Measurements from ENCODE around the gene BOD1L1.

Gene BOD1L1

GRCh38 chr4:13627606-13628311 is at the start of gene BOD1L1:
TSS of gene BOD1L1 (minus strand) at chr4:13627725. CDS start at chr4:13627587, 138 bp downstream.
- Histone ChIP-seq H3K4me1 (ENCODE audit: low read depth, poor library complexity, severe bottlenecking) (peaks cover 5% of the 10 kb centered on the region), H3K4me2 (peak within 1 kb of the TSS; percentile 93), H3K79me2 (ENCODE audit: insufficient read depth, low read depth) (peaks cover 43% of the 10 kb centered on the region), H3K9ac (peak within 1 kb of the TSS; percentile 79), H4K20me1 (ENCODE audit: insufficient read depth) (no peaks in the 10 kb centered on the region), H3K27ac (peak within 1 kb of the TSS; percentile 77), H3K36me3 (ENCODE audit: insufficient read depth) (no peaks in the 10 kb centered on the region), H3K4me3 (IDR thresholded peaks at IDR 0.05; ENCODE audit: insufficient read depth, low read depth, low read length) (peak within 1 kb of the TSS; percentile 35), H3K27me3 (ENCODE audit: insufficient read depth, low read depth) (no peaks in the 10 kb centered on the region), H2AFZ (ENCODE audit: low read depth) (peak within 1 kb of the TSS; percentile 87)
- TF ChIP-seq CTCF (conservative IDR thresholded peaks at IDR 0.05; ENCODE audit: low read depth, low read length): no peak; the same call in 1 of the 2 replicates

GRCh38 chr4:13674971-13675370 is 47.4 kb upstream of the BOD1L1 start:
- Histone ChIP-seq H3K4me2 (no peak overlapping the region), H3K36me3 (ENCODE audit: insufficient read depth) (no peaks in the 10 kb centered on the region), H3K79me2 (ENCODE audit: insufficient read depth, low read depth) (no peaks in the 10 kb centered on the region), H4K20me1 (ENCODE audit: insufficient read depth) (no peaks in the 10 kb centered on the region), H3K9ac (no peak overlapping the region), H3K27ac (no peak overlapping the region), H3K27me3 (ENCODE audit: insufficient read depth, low read depth) (no peaks in the 10 kb centered on the region), H3K4me3 (IDR thresholded peaks at IDR 0.05; ENCODE audit: insufficient read depth, low read depth, low read length) (no peak overlapping the region), H2AFZ (ENCODE audit: low read depth) (no peak overlapping the region), H3K4me1 (ENCODE audit: low read depth, poor library complexity, severe bottlenecking) (no peaks in the 10 kb centered on the region)
- no peak for TF ChIP-seq CTCF (conservative IDR thresholded peaks at IDR 0.05; ENCODE audit: low read depth, low read length)

GRCh38 chr4:13673167-13673566 is 45.6 kb upstream of the BOD1L1 start:
- H3K4me3 ChIP-seq (IDR thresholded peaks at IDR 0.05; ENCODE audit: insufficient read depth, low read depth, low read length): no peak overlapping the region
- H4K20me1 ChIP-seq (ENCODE audit: insufficient read depth): no peaks in the 10 kb centered on the region
- no peak overlapping the region for H3K27ac ChIP-seq
- no peak for TF ChIP-seq CTCF (conservative IDR thresholded peaks at IDR 0.05; ENCODE audit: low read depth, low read length)
- H3K27me3 ChIP-seq (ENCODE audit: insufficient read depth, low read depth): no peaks in the 10 kb centered on the region
- H3K36me3 ChIP-seq (ENCODE audit: insufficient read depth): no peaks in the 10 kb centered on the region
- H3K9ac ChIP-seq: no peak overlapping the region
- no peak overlapping the region for H3K4me2 ChIP-seq
- no peak overlapping the region for H2AFZ ChIP-seq (ENCODE audit: low read depth)
- H3K4me1 ChIP-seq (ENCODE audit: low read depth, poor library complexity, severe bottlenecking): no peaks in the 10 kb centered on the region
- H3K79me2 ChIP-seq (ENCODE audit: insufficient read depth, low read depth): no peaks in the 10 kb centered on the region

- TF ChIP-seq CTCF (conservative IDR thresholded peaks at IDR 0.05; ENCODE audit: low read depth, low read length): no peak
- Histone ChIP-seq H3K9ac (no peak overlapping the region), H3K4me1 (ENCODE audit: low read depth, poor library complexity, severe bottlenecking) (no peaks in the 10 kb centered on the region), H3K4me3 (IDR thresholded peaks at IDR 0.05; ENCODE audit: insufficient read depth, low read depth, low read length) (no peak overlapping the region), H3K79me2 (ENCODE audit: insufficient read depth, low read depth) (no peaks in the 10 kb centered on the region), H3K27me3 (ENCODE audit: insufficient read depth, low read depth) (no peaks in the 10 kb centered on the region), H4K20me1 (ENCODE audit: insufficient read depth) (no peaks in the 10 kb centered on the region), H3K27ac (no peak overlapping the region), H2AFZ (ENCODE audit: low read depth) (no peak overlapping the region), H3K4me2 (no peak overlapping the region), H3K36me3 (ENCODE audit: insufficient read depth) (no peaks in the 10 kb centered on the region)
Measured at GRCh38 chr4:13670456-13671160, 43.1 kb upstream of the BOD1L1 start.
